ENCODE results near the gene CNTNAP5.

CNTNAP5 gene

GRCh38 chr2:124159166-124159565 is 134.1 kb downstream of the CNTNAP5 start:
- no peak for DNase-seq (ENCODE audit: extremely low read depth, low read depth)
- H3K4me3 ChIP-seq (replicated peaks; ENCODE audit: low read depth, low read length) = no peak overlapping the region
- TF ChIP-seq, protein P1, sequence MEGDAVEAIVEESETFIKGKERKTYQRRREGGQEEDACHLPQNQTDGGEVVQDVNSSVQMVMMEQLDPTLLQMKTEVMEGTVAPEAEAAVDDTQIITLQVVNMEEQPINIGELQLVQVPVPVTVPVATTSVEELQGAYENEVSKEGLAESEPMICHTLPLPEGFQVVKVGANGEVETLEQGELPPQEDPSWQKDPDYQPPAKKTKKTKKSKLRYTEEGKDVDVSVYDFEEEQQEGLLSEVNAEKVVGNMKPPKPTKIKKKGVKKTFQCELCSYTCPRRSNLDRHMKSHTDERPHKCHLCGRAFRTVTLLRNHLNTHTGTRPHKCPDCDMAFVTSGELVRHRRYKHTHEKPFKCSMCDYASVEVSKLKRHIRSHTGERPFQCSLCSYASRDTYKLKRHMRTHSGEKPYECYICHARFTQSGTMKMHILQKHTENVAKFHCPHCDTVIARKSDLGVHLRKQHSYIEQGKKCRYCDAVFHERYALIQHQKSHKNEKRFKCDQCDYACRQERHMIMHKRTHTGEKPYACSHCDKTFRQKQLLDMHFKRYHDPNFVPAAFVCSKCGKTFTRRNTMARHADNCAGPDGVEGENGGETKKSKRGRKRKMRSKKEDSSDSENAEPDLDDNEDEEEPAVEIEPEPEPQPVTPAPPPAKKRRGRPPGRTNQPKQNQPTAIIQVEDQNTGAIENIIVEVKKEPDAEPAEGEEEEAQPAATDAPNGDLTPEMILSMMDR (IDR thresholded peaks at IDR 0.05; ENCODE audit: low read depth, low read length, missing control alignments) = no peak

DNA sequence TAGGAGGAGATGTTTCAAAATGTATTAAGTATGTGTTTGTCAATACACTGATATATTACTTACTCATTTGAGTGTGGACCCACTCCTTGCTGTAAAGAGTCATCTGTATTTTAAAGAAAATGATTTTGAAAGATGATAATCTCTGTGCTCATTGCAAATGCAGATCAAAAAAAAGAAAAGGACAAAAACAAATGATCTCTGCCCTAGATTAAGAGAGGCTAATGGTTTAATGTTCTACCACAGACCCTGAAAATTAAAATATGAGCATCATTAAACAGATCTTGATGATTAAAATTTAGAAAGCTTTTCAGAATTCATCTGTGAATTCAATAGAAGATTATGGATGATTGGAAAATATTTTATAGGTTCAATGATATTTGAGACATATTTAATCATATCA is 136.5 kb downstream of the CNTNAP5 start:
- TF ChIP-seq, protein P1 (IDR thresholded peaks at IDR 0.05; ENCODE audit: low read depth, low read length, missing control alignments) = no peak
- no peak overlapping the region for H3K4me3 ChIP-seq (replicated peaks; ENCODE audit: low read depth, low read length)
- no peak for DNase-seq (ENCODE audit: extremely low read depth, low read depth)

DNA sequence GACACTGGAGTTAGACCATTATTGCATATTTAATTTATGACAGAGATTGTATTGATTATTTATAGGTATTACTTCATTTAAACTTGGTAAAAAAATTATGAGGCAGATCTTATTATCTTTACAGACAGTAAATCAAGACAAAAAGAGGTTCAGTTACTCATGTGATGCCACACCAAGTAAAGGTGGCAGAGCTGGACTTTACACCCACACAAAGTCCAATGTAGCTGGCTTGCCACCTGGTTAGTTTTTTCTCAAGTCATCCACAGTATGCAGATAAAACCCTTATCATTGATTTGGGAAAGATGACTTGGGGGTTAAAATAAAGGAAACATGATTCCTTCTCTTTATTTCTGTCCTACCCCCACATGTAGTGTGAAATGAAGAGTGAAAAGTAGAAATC is 137.2 kb downstream of the CNTNAP5 start:
- TF ChIP-seq, protein P1 (IDR thresholded peaks at IDR 0.05; ENCODE audit: low read depth, low read length, missing control alignments) = no peak
- DNase-seq (ENCODE audit: extremely low read depth, low read depth) = no peak
- no peak overlapping the region for H3K4me3 ChIP-seq (replicated peaks; ENCODE audit: low read depth, low read length)

DNA sequence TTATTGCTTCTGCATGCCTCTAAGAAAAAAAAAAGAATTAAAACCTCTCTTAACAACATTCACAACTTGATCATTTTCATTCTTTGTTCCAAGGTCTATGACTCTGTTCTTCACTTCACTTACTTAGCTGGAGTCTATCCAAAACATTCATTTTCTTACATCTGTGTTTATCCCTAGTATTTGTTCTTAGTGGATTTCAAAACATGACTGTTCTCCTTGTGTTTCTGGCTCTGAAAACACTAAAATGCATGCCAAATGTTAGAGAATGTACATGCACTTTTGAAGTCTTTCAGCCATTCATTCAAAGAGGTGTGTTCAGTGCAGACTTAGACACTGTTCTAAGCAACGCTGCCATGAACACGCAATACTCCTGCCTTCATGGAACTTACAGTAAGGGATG is 138.8 kb downstream of the CNTNAP5 start:
- DNase-seq (ENCODE audit: extremely low read depth, low read depth) = no peak
- no peak overlapping the region for H3K4me3 ChIP-seq (replicated peaks; ENCODE audit: low read depth, low read length)
- TF ChIP-seq, protein P1 (IDR thresholded peaks at IDR 0.05; ENCODE audit: low read depth, low read length, missing control alignments) = no peak

DNA sequence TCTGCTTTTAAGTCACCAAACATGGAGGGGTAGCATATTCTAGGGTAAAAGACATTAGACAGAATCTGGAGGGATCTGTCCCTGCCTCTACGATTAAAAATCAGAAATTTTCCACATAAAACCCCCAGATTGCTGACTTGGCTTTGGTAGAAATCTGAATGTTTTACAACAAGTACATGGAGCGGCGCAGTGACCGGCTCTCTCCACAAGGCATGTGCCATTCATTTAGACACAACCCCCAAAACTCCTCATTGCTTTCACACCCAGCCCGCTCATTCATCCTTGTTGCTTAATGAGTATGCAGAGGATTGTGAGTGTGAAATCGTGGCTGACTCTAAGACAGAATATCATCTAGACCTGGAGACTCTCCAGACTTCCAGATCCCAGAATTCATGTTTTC is 140.6 kb downstream of the CNTNAP5 start:
- TF ChIP-seq, protein P1 (IDR thresholded peaks at IDR 0.05; ENCODE audit: low read depth, low read length, missing control alignments) = no peak
- no peak overlapping the region for H3K4me3 ChIP-seq (replicated peaks; ENCODE audit: low read depth, low read length)
- no peak for DNase-seq (ENCODE audit: extremely low read depth, low read depth)

- no peak for DNase-seq (ENCODE audit: extremely low read depth, low read depth)
- no peak overlapping the region for H3K4me3 ChIP-seq (replicated peaks; ENCODE audit: low read depth, low read length)
- TF ChIP-seq, protein P1 (IDR thresholded peaks at IDR 0.05; ENCODE audit: low read depth, low read length, missing control alignments) = no peak
Measured at GRCh38 chr2:124171472-124172063, 146.5 kb downstream of the CNTNAP5 start.

DNA sequence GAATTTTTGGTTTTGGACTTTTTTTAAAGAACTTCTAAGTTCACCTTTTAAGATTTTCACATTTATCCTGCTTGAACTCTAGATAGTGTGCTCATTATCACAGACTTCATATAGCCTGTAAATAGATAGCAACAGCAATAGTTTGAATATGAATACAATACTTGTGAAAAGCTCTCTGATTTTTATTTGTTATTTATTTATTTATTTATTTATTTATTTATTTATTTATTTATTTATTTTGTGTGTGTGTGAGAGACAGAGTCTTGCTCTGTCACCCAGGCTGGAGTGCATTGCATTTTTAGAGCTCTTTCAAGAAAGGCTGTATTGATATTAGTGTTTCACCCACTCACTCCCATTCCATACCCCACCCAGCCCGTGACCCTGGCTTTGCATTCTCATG is 153.6 kb downstream of the CNTNAP5 start:
- DNase-seq (ENCODE audit: extremely low read depth, low read depth) = no peak
- H3K4me3 ChIP-seq (replicated peaks; ENCODE audit: low read depth, low read length) = no peak overlapping the region
- TF ChIP-seq, protein P1 (IDR thresholded peaks at IDR 0.05; ENCODE audit: low read depth, low read length, missing control alignments) = no peak

Data from HFF-Myc (cell line).